Activated CD8-positive, alpha-beta memory T cell treated with anti-CD3 and anti-CD28 coated beads, Interleukin-2, amount 50 U/mL, for 1 hour (primary cell): Measurements from ENCODE around the gene MRPS11.
"Not testable (repeated sequence)": the region's sequence is repeated elsewhere in the genome, so short reads cannot be mapped to it uniquely, and the experiment has no call there.

ENCODE experiments used
- DNase-seq: peaks from one replicate; pipeline ENCODE4 v3.0.0-alpha.2; 2020; ENCODE audit errors: extremely low read depth

The MRPS11 gene

GRCh38 chr15:88489321-88489720 is 21.8 kb downstream of the MRPS11 start:
- no peak for DNase-seq

- no peak for DNase-seq
Observed at GRCh38 chr15:88490036-88490435, 22.5 kb downstream of the MRPS11 start.

- DNase-seq: no peak
Observed at GRCh38 chr15:88491158-88491557, 23.6 kb downstream of the MRPS11 start.

- no peak for DNase-seq
Observed at GRCh38 chr15:88493844-88494243, 26.3 kb downstream of the MRPS11 start.

GRCh38 chr15:88497109-88497765 is 29.7 kb downstream of the MRPS11 start:
- DNase-seq: no peak

GRCh38 chr15:88498996-88499395 is 31.5 kb downstream of the MRPS11 start:
- no peak for DNase-seq

- no peak for DNase-seq
Observed at GRCh38 chr15:88504445-88504844, 36.9 kb downstream of the MRPS11 start.

GRCh38 chr15:88505721-88506120 is 38.2 kb downstream of the MRPS11 start:
- no peak for DNase-seq

- DNase-seq: no peak
Observed at GRCh38 chr15:88506628-88507027, 39.1 kb downstream of the MRPS11 start.

GRCh38 chr15:88509321-88509720 is 41.8 kb downstream of the MRPS11 start:
- DNase-seq: no peak

GRCh38 chr15:88509964-88510363 is 42.5 kb downstream of the MRPS11 start:
- DNase-seq: no peak

- DNase-seq: no peak
Observed at GRCh38 chr15:88511161-88511560, 43.7 kb downstream of the MRPS11 start.

GRCh38 chr15:88512078-88512477 is 44.6 kb downstream of the MRPS11 start:
- DNase-seq: no peak

- DNase-seq: no peak
Observed at GRCh38 chr15:88512601-88513000, 45.1 kb downstream of the MRPS11 start.

GRCh38 chr15:88513195-88513594 is 45.7 kb downstream of the MRPS11 start:
- no peak for DNase-seq

GRCh38 chr15:88518903-88519302 is 51.4 kb downstream of the MRPS11 start:
- no peak for DNase-seq

GRCh38 chr15:88524094-88524493 is 56.6 kb downstream of the MRPS11 start:
- DNase-seq: not testable (repeated sequence)

- no peak for DNase-seq
Observed at GRCh38 chr15:88525418-88525817, 57.9 kb downstream of the MRPS11 start.

- DNase-seq: no peak
Observed at GRCh38 chr15:88526247-88526879, 58.9 kb downstream of the MRPS11 start.

GRCh38 chr15:88529021-88529630 is 61.6 kb downstream of the MRPS11 start:
- DNase-seq: no peak
